GM12874 (cell line): ENCODE data around the gene ADAMTS2.

Experiments
- TF ChIP-seq, protein P1 (sequence below): IDR thresholded peaks from 2 replicates; pipeline ENCODE4 v1.5.1; 2011; ENCODE audit warnings: low read depth, mild to moderate bottlenecking, control low read depth, low read length, moderate library complexity; ENCODE audit not compliant: insufficient read depth

Gene ADAMTS2

GRCh38 chr5:179120951-179121666 lies 224.2 kb downstream of the ADAMTS2 start:
- TF ChIP-seq, protein P1, sequence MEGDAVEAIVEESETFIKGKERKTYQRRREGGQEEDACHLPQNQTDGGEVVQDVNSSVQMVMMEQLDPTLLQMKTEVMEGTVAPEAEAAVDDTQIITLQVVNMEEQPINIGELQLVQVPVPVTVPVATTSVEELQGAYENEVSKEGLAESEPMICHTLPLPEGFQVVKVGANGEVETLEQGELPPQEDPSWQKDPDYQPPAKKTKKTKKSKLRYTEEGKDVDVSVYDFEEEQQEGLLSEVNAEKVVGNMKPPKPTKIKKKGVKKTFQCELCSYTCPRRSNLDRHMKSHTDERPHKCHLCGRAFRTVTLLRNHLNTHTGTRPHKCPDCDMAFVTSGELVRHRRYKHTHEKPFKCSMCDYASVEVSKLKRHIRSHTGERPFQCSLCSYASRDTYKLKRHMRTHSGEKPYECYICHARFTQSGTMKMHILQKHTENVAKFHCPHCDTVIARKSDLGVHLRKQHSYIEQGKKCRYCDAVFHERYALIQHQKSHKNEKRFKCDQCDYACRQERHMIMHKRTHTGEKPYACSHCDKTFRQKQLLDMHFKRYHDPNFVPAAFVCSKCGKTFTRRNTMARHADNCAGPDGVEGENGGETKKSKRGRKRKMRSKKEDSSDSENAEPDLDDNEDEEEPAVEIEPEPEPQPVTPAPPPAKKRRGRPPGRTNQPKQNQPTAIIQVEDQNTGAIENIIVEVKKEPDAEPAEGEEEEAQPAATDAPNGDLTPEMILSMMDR = no peak

GRCh38 chr5:179120421-179120861 lies 224.8 kb downstream of the ADAMTS2 start:
- TF ChIP-seq, protein P1 = no peak

GRCh38 chr5:179119415-179120170 lies 225.7 kb downstream of the ADAMTS2 start:
- TF ChIP-seq, protein P1 = no peak

DNA sequence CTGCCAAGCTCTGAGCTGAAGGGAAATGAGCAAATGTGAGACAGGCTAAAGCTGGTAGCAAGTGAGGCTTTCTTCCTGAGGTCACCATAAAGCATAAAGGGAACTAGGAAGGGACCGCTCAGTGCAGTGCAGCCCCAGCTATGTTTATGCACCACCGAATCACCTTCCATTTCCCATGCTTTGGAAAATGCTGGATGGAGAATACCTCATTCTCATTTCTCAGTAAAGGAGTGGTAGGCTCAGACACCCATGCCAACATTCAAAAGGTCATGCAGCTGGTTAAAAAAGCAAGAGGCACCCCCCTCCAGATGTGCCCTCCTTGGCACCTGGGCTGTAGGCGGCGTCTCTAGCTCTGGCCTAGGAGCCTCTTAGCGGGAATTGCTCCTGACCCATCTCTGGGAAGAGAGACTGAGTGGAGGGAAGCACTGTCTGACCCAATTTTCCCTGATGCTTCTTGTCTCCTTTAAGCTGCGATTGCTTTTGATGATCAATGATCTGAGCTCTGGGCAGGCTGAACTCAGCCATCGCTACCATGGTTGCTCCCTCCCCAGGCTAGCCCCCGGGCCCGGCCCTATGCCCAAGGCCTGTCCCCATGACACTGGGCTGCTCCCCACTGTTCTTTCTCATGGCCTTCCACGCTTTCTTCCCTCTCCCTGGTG lies 226.4 kb downstream of the ADAMTS2 start:
- TF ChIP-seq, protein P1 = no peak

DNA sequence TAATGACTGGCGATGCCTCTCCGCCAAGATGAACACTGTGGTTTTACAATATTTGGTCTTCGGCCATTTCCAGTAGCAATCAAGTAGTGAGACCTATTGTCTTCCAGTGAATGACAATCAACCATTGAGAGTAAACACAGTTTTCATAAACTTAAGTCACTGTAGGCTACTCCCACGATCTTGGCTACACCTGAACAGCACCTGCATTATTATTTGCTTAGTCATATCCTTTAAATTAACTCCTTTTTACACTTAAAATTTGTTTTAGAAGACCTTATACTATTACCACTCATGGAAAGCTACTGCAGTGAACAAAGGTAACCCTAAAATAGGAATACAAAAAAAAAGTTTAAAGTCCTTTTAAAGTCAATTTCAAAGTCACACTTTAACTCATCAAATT lies 226.9 kb downstream of the ADAMTS2 start:
- TF ChIP-seq, protein P1 = no peak

DNA sequence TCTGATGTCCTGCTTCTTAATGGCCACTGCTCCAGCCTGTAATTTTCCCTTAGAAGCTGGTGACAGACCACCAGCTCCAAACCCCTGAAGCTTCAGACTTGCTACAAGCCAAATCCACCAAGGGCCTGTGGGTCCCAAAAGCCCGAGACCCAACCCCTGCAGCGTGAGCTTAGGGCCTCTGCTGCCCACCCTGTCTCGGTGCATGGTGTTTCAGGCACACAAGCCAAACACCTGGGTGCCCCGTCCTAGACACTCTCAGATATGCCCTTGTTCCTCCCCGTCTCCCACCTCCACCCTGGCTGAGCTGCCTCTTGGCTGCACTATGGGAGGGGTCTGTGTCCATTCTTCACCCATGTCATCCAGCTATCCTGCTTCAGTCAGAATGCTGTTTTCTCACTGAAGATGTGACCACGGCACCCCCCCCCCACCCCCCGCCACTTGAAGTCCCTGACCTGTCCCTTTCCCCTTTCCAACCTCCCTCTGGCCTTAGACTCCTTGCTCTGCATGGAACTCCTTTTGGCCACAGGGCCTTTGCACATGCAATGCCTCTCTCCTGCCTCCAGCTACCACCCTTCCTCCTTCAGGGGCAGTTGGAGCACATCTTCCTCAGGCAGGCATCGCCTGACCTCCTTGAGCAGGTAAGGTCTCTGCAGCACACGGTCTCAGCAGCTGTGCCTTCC lies 229.3 kb downstream of the ADAMTS2 start:
- TF ChIP-seq, protein P1 = no peak

- TF ChIP-seq, protein P1 = no peak
These were observed 230.0 kb downstream of the ADAMTS2 start for GRCh38 chr5:179115307-179115706.
